Astrocyte (in vitro differentiated cells and primary cell): Measurements from ENCODE around the gene HOPX.

Experiments used
- CTCF ChIP-seq: IDR thresholded peaks from 2 replicates; pipeline ENCODE4 v1.5.1; 2011; ENCODE audit warnings: low read depth, mild to moderate bottlenecking, inconsistent platforms, low read length, moderate library complexity; ENCODE audit not compliant: insufficient read depth
- EZH2 ChIP-seq: IDR thresholded peaks from 2 replicates; pipeline ENCODE4 v1.6.1; 2012; ENCODE audit warnings: mild to moderate bottlenecking, low read length, inconsistent platforms; ENCODE audit not compliant: insufficient read depth

GRCh38 chr4:56665781-56666180 lies 15.3 kb downstream of the HOPX start:
- TF ChIP-seq EZH2 (no peak), CTCF (no peak)
